Gastroesophageal sphincter (tissue), 3 donors: ENCODE data around the gene CDC42EP3.

Experiments
- EP300 ChIP-seq: sonication (generic); formaldehyde crosslinking; IDR thresholded peaks from one replicate; pipeline ENCODE4 v1.6.1; 2017; ENCODE audit warnings: antibody characterized with exemption, mild to moderate bottlenecking
- POLR2A ChIP-seq, 2 donors: fragments of 450-650 bp; IDR thresholded peaks; one replicate each; pipeline ENCODE4 v1.6.1; 2017; ENCODE audit warnings: antibody characterized with exemption in 2 of 2, mild to moderate bottlenecking in 2 of 2, moderate library complexity in 1 of 2
- POLR2AphosphoS5 ChIP-seq: sonication (generic); formaldehyde crosslinking; IDR thresholded peaks from one replicate; pipeline ENCODE4 v1.6.1; 2017; ENCODE audit warnings: antibody characterized with exemption
- TF ChIP-seq, protein P1 (sequence below), 4 experiments: fragments of 200-600 bp in 2 of 4; fragments of 450-650 bp in 2 of 4; sonication (generic) in 1 of 4; IDR thresholded peaks; one replicate each; pipeline ENCODE4 v1.5.1; 2017 to 2019; ENCODE audit warnings: antibody characterized with exemption in 4 of 4, mild to moderate bottlenecking in 2 of 4, moderate library complexity in 2 of 4

DNA sequence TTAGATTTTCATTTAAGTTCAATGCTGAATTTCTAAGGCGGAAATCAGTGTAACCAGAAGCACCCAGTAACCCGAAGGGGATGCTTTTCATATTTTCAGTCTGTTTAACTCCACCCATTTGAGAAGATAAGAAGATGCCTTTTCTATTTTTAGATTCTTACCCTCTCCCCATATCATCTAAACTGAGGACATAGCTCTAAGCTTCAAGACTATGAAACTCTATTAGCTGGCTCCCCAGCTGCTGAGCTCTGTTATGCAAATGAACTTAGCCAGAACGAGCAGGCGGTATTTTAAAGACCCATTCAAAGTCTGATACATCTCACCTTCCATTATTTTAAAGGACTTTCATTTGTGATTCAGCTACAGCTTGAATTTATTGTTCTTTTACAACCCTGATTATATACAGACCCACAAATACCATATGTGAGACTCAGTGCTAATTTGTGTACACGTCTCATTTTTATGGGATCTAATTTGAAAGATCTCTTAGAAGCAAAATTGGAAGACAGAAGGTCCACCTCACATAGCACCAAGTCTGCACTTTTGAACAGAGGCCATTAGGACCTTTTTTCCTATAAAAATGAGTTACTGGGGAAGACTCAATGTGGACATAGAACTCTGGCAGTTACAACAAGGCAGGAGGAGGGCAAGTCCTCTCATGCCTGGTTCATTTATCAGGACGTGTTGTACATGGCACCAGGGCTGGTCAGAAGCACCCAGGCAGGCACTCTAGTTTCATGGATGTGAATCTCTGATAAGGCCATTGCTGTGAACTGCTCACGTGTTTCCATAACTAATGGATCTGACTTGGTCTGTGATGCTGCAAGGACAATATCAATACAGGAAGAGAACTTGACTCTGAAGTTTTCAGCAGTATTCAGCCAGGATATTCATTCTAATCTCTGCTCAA, 16.3 kb downstream of the CDC42EP3 start:
- TF ChIP-seq, protein P1, sequence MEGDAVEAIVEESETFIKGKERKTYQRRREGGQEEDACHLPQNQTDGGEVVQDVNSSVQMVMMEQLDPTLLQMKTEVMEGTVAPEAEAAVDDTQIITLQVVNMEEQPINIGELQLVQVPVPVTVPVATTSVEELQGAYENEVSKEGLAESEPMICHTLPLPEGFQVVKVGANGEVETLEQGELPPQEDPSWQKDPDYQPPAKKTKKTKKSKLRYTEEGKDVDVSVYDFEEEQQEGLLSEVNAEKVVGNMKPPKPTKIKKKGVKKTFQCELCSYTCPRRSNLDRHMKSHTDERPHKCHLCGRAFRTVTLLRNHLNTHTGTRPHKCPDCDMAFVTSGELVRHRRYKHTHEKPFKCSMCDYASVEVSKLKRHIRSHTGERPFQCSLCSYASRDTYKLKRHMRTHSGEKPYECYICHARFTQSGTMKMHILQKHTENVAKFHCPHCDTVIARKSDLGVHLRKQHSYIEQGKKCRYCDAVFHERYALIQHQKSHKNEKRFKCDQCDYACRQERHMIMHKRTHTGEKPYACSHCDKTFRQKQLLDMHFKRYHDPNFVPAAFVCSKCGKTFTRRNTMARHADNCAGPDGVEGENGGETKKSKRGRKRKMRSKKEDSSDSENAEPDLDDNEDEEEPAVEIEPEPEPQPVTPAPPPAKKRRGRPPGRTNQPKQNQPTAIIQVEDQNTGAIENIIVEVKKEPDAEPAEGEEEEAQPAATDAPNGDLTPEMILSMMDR (IDR thresholded peaks at IDR 0.05) = no peak
- TF ChIP-seq POLR2AphosphoS5 (no peak), POLR2A (IDR thresholded peaks at IDR 0.05) (no peak), EP300 (no peak)
